ENCODE measurements around the gene LINGO1. TPM values are rescaled to one million over a fixed set of nuclear protein-coding genes. Genes with fewer than 3 reads are reported as not detected.

Gene LINGO1
- total and polyA plus RNA-seq, 9 of the 15 experiments (the other 6 are each of a cell fraction or from before 2014, with no cell fraction given): 0.07 to 15.3 (median 2.1) TPM

DNA sequence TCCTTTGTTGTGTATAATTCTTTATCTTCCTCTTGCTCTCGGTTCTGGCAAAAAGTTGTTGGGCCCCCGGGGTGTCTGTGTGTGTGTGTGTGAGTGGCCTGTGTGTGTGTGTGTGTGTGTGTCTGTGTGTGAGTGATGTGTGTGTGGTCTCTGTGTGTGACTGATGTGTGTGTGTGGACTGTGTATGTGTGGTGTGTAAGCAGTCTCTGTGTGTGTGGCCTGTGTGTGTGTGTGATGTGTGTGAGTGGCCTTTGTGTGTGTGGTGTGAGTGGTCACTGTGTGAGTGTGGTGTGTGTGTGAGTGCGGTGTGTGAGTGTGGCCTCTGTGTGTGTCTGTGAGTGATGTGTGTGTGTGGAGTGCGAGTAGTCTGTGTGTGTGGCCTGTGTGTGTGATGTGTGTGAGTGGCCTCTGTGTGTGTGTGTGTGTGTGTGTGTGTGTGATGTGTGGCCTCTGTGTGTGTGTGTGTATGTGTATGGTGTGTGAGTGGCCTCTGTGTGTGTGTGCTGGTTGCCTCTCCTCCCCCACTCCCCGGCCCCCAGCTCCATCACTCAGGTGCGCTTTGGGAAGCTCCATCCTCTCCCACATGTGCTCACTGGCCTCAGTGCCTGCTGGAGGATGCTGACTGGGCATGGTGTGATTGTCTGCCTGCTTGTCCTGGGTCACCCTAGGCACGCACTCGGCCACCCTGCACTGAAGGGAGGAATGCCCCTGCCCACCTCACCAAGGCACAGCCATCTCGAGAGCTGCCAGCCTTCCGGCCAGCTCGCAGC is 8.8 kb downstream of the LINGO1 start (continued):
- TF ChIP-seq, protein P1, sequence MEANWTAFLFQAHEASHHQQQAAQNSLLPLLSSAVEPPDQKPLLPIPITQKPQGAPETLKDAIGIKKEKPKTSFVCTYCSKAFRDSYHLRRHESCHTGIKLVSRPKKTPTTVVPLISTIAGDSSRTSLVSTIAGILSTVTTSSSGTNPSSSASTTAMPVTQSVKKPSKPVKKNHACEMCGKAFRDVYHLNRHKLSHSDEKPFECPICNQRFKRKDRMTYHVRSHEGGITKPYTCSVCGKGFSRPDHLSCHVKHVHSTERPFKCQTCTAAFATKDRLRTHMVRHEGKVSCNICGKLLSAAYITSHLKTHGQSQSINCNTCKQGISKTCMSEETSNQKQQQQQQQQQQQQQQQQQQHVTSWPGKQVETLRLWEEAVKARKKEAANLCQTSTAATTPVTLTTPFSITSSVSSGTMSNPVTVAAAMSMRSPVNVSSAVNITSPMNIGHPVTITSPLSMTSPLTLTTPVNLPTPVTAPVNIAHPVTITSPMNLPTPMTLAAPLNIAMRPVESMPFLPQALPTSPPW (CRISPR knock-in tag; IDR thresholded peaks at IDR 0.05): no peak
- TF ChIP-seq HMG20A (CRISPR knock-in tag; conservative IDR thresholded peaks at IDR 0.05): no peak
- no peak for TF ChIP-seq HNRNPH1 (optimal IDR thresholded peaks at IDR 0.05; ENCODE audit: low read depth, low read length)
- peak; percentile 65 for TF ChIP-seq DPF2 (IDR thresholded peaks at IDR 0.05)
- TF ChIP-seq, protein P2, sequence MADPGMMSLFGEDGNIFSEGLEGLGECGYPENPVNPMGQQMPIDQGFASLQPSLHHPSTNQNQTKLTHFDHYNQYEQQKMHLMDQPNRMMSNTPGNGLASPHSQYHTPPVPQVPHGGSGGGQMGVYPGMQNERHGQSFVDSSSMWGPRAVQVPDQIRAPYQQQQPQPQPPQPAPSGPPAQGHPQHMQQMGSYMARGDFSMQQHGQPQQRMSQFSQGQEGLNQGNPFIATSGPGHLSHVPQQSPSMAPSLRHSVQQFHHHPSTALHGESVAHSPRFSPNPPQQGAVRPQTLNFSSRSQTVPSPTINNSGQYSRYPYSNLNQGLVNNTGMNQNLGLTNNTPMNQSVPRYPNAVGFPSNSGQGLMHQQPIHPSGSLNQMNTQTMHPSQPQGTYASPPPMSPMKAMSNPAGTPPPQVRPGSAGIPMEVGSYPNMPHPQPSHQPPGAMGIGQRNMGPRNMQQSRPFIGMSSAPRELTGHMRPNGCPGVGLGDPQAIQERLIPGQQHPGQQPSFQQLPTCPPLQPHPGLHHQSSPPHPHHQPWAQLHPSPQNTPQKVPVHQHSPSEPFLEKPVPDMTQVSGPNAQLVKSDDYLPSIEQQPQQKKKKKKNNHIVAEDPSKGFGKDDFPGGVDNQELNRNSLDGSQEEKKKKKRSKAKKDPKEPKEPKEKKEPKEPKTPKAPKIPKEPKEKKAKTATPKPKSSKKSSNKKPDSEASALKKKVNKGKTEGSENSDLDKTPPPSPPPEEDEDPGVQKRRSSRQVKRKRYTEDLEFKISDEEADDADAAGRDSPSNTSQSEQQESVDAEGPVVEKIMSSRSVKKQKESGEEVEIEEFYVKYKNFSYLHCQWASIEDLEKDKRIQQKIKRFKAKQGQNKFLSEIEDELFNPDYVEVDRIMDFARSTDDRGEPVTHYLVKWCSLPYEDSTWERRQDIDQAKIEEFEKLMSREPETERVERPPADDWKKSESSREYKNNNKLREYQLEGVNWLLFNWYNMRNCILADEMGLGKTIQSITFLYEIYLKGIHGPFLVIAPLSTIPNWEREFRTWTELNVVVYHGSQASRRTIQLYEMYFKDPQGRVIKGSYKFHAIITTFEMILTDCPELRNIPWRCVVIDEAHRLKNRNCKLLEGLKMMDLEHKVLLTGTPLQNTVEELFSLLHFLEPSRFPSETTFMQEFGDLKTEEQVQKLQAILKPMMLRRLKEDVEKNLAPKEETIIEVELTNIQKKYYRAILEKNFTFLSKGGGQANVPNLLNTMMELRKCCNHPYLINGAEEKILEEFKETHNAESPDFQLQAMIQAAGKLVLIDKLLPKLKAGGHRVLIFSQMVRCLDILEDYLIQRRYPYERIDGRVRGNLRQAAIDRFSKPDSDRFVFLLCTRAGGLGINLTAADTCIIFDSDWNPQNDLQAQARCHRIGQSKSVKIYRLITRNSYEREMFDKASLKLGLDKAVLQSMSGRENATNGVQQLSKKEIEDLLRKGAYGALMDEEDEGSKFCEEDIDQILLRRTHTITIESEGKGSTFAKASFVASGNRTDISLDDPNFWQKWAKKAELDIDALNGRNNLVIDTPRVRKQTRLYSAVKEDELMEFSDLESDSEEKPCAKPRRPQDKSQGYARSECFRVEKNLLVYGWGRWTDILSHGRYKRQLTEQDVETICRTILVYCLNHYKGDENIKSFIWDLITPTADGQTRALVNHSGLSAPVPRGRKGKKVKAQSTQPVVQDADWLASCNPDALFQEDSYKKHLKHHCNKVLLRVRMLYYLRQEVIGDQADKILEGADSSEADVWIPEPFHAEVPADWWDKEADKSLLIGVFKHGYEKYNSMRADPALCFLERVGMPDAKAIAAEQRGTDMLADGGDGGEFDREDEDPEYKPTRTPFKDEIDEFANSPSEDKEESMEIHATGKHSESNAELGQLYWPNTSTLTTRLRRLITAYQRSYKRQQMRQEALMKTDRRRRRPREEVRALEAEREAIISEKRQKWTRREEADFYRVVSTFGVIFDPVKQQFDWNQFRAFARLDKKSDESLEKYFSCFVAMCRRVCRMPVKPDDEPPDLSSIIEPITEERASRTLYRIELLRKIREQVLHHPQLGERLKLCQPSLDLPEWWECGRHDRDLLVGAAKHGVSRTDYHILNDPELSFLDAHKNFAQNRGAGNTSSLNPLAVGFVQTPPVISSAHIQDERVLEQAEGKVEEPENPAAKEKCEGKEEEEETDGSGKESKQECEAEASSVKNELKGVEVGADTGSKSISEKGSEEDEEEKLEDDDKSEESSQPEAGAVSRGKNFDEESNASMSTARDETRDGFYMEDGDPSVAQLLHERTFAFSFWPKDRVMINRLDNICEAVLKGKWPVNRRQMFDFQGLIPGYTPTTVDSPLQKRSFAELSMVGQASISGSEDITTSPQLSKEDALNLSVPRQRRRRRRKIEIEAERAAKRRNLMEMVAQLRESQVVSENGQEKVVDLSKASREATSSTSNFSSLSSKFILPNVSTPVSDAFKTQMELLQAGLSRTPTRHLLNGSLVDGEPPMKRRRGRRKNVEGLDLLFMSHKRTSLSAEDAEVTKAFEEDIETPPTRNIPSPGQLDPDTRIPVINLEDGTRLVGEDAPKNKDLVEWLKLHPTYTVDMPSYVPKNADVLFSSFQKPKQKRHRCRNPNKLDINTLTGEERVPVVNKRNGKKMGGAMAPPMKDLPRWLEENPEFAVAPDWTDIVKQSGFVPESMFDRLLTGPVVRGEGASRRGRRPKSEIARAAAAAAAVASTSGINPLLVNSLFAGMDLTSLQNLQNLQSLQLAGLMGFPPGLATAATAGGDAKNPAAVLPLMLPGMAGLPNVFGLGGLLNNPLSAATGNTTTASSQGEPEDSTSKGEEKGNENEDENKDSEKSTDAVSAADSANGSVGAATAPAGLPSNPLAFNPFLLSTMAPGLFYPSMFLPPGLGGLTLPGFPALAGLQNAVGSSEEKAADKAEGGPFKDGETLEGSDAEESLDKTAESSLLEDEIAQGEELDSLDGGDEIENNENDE (IDR thresholded peaks at IDR 0.05; ENCODE audit: low read depth, low read length): no peak
- TF ChIP-seq SUPT5H (IDR thresholded peaks at IDR 0.05): peak; percentile 42; the same call in 1 of the 2 replicates
